DMS53 treated with DMSO at 0.1 percent for 48 hours (cell line): ENCODE results near the gene SH2B3.

ENCODE experiments used
- DNase-seq: peaks from one replicate; lab custom pipeline; 2025; ENCODE audit not compliant: unreplicated experiment; lab: John Stamatoyannopoulos, UW

SH2B3 gene

DNA sequence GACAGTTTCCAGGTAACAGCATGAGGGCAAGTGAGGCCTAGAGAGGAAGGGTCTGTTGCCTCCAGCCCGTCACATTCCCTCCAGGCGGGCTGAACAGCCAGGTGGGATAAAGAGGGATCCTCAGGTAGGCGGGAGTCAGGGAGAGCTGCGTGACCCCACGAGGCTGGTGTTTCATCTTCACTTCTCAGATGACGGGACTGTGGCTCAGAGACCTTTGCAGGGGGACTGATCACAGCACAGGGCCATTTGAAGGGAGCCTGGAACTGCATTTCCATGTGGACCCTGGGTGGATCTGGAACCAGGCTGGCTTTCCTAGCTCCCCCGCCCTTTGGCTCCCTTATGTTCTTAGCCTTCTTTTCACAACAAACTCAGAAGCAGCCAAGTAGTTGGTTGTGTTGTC is 37.4 kb downstream of the SH2B3 start:
- no peak for DNase-seq

DNA sequence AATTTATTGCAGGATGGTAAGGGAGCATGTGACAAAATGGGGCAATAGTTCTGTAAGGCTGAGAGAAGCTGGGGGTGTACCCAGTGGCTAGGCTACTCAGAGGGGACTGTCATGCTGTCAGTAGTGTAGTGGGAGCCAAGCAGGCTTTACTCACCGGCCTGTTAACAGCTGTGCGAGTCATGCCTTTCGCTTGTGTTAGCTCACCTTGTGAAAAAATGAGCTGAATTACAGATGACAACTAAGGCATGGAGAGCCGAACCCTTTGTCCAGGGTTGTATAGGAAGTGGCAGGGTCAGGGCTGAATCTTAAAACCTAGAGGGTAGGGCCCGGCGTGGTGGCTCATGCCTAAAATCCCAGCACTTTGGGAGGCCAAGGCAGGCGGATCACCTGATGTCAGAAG is 37.9 kb downstream of the SH2B3 start:
- DNase-seq = no peak

DNA sequence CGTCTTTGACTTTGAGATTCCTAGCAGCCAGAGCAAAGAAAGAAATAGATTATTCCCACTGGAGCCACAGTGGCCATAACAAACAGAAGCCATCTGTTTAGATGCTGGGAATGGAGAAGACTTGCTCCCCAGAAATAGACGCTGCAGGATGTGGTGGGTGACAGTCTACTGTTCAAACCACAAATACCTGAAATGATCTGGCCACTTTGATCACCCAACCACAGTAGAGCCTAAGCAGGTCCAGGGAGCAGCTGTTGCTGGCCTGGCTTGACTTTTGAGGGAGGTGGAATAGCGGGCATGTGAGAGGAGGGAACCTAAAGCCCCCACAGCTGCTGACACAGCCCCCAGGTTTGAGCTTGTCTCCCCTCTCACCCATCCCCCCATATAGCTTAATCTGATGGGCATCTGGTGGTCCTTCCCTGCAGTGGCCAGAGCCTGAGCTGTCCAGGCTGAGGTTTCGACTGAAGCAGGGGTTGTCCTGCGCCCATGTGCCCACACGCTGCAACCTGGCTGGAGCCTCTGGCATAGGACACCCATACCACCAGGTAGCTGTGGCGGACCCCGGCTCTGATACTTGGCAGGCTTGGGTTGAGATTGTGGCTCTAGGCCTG is 38.7 kb downstream of the SH2B3 start:
- DNase-seq = no peak

GRCh38 chr12:111444925-111445725 is 39.4 kb downstream of the SH2B3 start:
- no peak for DNase-seq

- no peak for DNase-seq
Observed at GRCh38 chr12:111445726-111446581, 40.2 kb downstream of the SH2B3 start.

- DNase-seq = no peak
Observed at GRCh38 chr12:111446631-111447570, 41.2 kb downstream of the SH2B3 start.

GRCh38 chr12:111447571-111448265 is 42.0 kb downstream of the SH2B3 start:
- no peak for DNase-seq

DNA sequence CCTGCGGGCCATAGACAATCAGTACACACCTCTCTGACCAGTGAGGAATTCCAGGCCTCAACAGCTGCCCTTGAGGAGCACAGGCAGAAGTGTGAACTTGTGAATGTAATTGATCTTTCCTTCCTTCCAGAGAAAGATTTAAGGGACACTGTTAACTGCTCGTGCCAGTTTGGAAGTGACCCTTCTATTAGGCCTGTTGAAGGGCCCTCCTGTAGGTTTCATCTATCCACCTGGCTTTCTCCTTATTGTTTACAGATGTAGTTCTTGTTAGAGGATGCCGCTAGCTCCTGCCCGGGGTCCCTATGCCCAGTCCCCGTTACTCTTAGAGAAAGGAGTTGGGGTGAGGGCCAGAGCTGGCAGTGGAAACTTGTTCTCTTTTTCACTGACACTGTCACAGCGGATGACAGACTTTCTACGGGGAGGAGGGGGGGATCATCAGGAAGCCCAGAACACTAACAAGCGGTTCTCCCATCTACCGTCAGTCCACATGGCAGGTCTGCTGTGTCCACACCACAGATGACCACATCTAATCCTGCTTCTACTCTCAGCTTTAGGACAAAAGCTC is 42.6 kb downstream of the SH2B3 start:
- no peak for DNase-seq

GRCh38 chr12:111448846-111449790 is 43.4 kb downstream of the SH2B3 start:
- no peak for DNase-seq

DNA sequence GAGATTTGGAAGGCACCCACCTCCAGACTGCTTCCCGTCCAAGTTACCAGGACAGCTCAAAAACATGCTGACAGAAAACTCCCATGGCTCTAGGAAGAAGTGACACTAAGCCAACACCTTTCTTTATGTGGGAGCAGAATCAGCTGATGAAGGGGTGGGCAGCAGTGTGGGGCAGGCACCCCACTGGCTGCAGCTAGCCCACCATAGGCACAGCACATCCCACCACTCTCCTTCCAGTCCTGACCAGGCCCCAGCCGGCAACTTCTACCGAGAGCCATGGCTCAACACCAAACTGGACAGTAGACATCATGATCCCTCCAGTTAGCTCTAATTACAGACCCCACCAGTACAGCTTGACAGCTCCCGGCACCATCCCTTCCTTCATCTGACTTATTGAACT is 45.0 kb downstream of the SH2B3 start:
- no peak for DNase-seq

DNA sequence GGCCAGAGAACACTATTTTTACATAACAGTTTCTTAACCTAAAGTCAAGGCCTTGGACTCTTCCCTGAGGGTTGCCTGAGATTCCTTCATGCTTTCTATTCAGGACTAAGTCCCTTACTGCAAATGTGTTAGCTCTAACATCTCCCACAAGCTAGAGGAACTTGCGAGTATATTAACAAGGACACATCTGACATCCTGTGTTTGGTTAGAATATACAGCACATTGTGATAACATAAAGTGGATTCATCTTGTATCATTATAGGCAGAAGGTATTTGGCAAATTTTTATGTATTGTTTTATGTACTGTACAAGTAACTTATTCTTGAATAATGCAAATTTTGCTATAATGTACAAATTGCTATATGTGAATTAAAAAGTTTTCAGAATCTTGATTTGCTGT is 45.5 kb downstream of the SH2B3 start:
- DNase-seq = no peak

DNA sequence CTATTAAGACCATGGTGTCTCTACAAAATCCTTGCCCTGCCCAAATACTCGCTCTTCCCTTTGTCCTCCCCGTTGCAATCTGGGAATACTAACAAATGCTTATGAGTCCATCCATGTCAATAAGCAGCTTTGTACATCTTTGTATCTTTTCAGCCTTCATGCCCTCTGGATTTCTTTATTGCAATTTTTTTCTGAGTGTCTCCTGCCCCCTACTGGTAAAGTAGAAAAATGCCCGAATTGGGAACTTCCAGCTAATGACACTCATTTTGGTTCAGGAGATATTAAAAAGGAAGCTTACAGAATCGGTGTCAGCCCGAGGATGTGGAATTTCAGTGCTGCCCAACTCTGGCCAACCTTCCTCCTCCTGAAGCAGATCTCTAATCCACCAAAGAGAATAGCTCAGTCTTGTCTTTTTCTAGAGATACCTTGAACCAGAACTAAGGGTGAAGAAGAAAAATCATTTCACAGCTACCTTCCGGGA is 46.0 kb downstream of the SH2B3 start:
- peak; percentile 52 for DNase-seq

- no peak for DNase-seq
Observed at GRCh38 chr12:111453071-111453989, 47.6 kb downstream of the SH2B3 start.

- no peak for DNase-seq
Observed at GRCh38 chr12:111454311-111454710, 48.6 kb downstream of the SH2B3 start.

DNA sequence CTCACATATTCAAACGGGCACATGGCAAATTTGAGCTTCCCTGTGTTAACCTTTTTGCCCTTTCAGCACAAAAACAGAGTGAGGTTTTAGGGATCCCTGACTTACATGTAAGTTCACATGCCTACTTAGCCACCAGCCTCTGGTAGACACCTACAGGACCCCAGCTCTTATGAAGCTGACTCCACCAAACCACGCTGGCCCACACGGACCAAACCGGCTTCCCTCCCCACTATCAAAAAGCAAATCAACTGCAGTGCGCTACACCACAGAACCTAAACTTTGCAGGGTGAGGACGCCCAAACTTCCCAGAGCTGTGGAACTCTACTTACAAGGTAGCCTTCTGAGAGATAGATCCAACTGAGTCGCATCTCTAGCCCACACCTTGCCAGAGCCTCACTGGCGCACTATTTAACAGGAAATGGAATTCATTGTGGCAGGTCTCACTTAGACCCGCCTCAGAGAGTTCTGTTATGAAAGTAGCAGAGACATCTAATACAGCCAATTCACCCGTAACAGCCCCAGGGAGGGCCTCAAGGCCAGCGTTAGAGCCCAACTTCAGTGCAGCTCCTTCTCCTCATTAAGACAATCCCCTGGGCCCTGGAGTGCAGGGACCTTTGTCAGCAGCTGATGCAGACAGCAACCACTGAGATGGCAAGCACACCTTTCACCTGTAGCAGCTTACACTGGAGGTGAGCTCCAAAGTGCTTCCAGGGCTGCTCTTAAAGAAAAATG is 49.2 kb downstream of the SH2B3 start:
- no peak for DNase-seq

DNA sequence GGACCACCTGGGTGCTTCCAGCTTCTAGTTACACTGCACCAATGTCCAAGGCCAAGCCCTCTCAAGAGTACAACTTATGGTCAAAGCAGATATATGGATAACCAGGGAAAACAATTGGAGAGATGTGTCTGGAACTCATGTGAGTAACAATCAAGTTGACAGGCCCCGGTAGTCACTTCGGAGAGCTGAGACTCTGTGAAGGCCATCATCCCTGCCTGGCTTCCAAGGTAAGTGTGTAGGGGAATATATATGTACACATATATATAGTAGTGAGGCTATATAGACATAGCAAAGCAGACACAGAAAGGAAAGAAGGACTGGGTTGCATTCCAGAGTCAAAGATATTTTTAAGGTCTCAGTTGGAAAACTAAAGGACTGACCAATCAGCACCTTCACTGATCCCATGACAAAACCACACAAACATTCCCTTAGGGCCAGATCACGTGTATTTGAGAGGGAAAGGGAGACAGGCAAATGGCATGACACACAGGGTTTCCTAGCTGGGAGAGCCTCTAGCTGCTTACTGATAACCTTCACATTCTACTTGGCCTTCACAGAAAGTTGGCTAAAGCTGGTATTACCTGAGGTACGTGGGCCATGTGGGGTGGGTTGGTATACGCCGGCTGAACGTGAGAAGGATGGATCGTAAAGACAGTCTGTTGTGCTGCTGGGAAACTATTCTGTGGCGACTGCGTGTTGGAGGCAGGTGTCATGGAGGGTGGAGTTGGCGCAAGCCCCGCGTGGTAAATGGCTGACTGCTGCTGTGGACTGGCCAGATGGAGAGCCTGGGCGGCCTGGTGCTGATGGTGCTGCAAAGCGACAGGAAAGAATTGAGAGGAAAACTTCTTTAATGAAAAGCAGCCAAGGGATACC is 50.0 kb downstream of the SH2B3 start:
- no peak for DNase-seq
